GM18907 (cell line): ENCODE results near the gene FOXD3.

Experiments
- ATAC-seq: cut with Tn5 transposase; IDR thresholded peaks from one replicate; pipeline ENCODE4 v1.9.1; 2021; ENCODE audit warnings: mild to moderate bottlenecking, moderate library complexity; ENCODE audit not compliant: unreplicated experiment

Gene FOXD3

GRCh38 chr1:63320022-63320721 is 2.2 kb upstream of the FOXD3 start:
- no peak for ATAC-seq

DNA sequence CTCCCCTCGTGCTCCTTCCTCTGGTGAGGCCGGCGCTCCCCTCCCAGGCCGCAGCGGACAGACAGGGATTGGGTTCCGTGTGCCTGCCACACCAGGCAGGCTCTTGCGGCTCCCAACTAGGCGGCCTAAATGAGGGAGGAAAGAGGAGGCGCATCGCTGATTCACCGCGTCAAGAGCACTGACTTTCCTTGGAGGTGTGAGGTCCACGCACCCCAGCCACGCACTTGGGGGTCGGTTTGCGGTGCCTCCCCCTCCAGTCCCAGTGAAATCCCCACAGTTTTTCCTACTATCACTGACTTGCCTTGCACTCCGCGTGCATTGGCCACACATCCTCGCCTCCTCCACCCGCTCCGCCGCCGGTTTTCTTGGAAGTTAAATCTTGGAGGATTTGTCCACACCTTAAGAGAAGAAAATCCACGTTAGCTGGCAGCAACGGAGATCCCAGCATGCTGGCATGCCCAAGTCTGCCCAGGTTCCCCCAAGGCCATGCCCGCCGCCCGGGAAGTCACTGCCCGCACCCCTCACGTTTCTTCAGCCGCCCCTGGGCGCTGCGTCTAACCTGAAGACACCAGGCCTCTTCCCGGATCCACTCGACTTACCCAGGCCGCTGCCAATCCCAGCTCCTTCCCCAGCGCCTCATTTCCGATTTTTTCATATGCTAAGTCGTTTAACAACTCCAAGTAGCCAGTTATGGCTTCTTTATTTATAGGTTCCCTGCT is 1.1 kb upstream of the FOXD3 start:
- no peak for ATAC-seq

- ATAC-seq, result no peak
Observed at GRCh38 chr1:63321785-63322113, 618 bp upstream of the FOXD3 start.

GRCh38 chr1:63322944-63323864 is 837 bp downstream of the FOXD3 start:
- no peak for ATAC-seq

DNA sequence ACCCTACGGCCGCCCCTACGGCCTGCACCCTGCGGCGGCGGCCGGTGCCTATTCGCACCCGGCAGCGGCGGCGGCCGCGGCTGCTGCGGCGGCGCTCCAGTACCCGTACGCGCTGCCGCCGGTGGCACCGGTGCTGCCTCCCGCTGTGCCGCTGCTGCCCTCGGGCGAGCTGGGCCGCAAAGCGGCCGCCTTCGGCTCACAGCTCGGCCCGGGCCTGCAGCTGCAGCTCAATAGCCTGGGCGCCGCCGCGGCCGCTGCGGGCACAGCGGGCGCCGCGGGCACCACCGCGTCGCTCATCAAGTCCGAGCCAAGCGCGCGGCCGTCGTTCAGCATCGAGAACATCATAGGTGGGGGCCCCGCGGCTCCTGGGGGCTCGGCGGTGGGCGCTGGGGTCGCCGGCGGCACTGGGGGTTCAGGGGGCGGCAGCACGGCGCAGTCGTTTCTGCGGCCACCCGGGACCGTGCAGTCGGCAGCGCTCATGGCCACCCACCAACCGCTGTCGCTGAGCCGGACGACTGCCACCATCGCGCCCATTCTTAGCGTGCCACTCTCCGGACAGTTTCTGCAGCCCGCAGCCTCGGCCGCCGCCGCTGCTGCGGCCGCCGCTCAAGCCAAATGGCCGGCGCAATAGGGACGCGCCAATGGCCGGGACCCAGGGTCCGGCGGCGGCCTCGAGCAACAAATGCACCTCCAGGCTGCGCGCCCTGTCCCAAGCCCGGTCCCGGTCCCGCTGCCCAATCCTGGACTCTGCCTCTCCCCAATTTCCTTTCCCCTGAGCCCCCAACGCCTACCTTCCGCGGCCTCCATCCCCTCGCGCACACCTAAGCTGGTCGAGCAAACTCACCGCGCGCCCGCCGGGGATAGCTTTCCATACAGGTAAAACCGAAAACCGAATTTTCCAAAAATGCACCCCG is 1.8 kb downstream of the FOXD3 start:
- no peak for ATAC-seq

DNA sequence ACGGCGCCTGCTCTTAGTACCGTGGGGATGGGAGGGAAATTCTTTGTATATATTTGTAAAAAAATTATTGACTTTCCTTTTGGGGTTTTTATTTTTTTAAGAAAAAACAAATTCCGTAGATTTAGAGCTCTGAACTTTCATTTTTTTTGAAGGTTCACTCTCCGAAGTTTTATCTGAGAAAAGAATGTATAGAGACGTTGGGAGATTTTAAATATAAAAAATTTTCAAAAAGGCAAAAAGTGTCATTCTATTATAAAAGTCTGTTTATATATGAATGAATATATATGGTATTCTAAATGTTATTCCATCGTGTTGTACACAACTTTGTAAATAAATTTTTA is 2.4 kb downstream of the FOXD3 start:
- ATAC-seq, result no peak

DNA sequence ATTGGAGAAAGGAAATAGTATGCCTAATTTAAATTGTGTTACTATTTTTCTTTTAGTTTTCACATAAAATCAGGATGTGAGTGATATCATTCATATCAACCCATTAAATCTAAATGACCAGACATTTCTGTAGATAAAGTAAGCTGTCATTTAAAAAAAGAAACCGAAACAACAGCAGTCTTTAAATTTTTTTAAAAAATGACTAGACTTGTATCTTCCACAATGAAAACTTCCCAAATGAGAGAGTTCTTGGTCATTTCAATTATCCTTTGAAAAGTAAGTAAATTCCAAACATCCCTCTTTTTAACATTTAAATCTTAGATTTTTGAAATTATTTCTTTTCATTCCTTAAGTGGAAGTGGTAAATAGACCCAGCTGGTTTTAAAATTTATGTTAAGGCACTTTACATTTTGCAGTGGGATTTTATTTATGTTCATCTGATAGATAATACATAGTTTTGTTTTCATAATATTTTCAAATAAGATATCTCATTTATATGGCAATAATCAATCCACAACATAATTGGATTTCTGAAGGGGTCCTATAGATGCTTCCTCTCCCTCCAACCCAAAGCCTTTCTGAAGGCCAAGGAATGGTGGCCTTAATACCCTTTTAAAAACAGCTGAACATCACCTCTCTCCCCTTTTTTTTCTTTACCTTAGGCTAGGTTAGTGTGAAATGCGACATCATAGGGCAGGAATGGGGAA is 3.1 kb downstream of the FOXD3 start:
- no peak for ATAC-seq

DNA sequence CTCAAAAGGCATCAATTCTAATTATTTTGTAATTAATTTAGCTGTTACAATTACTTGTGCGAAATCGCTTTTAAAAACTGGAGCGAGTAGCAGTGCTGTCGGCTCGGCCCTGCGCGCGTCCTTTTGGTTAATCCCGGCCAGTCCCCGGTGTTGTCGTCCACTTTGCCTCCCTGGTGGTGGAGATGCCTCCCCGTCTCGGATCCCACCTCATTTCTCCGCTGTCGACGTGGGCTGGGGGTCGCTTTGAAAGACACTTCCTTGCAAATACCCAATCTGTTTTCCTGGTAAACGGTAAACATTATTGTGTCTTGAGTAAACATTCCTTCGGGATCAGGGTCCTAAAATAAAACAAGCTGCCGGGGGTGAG is 3.7 kb downstream of the FOXD3 start:
- ATAC-seq, result no peak

GRCh38 chr1:63326473-63327380 is 4.4 kb downstream of the FOXD3 start:
- ATAC-seq, result no peak

GRCh38 chr1:63327417-63328054 is 5.2 kb downstream of the FOXD3 start:
- no peak for ATAC-seq

- no peak for ATAC-seq
Observed at GRCh38 chr1:63328122-63328521, 5.8 kb downstream of the FOXD3 start.

DNA sequence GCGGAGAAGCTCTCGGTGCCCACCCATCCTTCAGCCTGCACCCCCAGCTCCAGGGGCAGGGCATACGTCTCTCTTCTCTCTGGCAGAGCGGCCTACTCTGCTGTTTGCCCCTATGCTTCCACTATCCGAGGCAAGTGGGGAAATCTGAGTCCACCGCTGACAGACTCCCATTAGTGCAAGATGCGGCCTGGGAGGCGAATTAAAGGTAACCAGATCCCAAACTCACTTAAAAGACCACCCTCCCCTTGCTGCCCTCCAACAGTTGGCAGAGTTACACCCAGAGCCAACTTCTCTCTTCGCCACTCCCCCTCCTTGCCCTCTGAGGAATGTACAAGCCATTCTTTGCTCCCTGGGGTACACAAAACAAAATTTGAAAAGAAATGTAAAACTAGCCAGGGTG is 6.4 kb downstream of the FOXD3 start:
- ATAC-seq, result no peak

DNA sequence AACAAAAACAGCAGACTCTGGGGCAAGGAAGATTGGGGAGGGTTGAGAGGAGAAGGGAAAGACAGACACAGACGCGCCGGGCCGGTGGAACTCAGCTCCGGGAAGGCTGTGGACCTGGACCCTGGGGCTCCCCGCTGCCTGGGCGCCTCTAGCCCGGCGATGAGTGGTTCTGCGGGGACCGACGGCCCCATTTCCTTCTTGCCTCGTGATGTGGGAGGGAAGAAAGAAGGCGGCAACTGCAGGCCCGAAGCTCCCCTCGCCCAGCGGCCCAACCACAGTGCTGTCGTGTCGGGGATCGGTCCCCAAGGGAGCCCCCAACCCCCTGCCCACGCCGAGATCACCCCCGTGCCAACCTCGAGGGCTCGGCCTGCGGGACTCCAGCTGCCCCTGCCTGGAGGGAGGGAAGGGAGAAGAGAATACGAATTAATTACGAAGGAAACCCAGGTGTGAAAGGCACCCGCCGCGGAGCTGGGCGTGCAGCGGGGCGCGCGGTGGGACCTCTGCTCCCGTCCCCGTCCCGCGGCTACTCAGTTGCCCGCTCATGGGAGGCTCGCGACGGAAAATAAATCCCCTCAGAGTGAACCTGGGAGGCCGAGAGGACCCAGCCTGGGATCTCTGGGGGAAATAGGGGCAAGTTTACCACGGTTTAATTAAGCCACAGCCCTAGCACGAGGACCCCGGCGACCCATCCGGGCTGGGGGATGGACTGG is 7.4 kb downstream of the FOXD3 start:
- ATAC-seq, result no peak

GRCh38 chr1:63330331-63330916 is 8.1 kb downstream of the FOXD3 start:
- ATAC-seq, result no peak

GRCh38 chr1:63342402-63342801 is 20.0 kb downstream of the FOXD3 start:
- no peak for ATAC-seq

DNA sequence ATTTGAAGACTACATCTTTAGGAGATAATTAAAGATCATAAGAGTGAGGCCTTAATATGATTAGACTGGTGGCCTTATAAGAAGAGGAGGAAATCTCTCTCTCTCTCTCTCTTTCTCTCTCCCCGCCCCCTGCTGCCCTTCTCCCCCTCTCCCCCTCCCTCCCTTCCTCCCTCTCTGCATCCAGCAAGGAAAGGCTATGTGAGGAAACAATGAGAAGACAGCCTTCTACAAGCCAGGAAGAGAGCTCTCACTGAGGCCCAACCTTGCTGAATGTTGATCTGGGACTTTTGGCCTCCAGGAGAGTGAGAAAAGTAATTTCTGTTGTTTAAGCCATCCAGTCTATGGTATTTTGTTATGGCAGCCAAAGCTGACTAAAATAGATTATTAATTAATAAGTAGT is 21.6 kb downstream of the FOXD3 start:
- no peak for ATAC-seq

DNA sequence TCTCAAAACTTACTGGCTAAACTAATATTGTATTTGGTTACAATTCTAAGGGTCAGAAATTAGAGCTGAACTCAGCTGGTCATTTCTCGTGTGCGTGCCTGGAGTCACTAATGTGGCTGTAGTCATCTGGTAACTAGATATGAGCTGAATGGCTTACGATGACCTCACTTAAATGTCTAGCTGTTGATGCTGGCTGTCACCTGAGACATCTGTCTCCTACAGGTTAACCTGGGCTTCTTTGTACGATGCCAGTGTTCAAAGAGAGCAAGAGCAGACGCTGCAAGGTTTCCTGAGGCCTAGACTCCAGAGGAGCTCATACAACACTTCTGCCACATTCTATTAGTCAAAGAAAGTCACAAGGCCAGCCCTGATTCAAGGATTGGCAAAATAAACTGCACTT is 28.0 kb downstream of the FOXD3 start:
- ATAC-seq, result no peak

DNA sequence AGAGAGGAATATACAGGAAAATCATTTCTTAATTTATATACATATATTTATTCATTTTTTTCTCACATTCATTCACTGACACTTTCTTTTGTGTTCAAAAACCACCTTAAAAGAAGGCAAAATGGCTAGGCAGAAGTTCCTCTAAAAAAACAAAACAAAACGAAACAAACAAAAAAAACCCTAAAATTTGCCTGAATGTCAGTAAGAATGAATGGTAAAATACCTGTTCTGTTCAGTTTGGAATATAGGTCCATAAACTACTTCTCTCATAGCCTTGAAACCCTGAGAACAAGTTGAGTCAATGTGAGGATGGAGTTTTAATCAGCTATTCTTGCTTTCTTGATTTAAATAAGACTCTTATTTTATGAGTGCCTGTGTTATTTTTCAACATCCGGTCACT is 30.4 kb downstream of the FOXD3 start:
- ATAC-seq, result no peak
